H9 (cell line): Measurements from ENCODE around the gene GALNT10. TPM values are rescaled to one million over a fixed set of nuclear protein-coding genes. Genes with fewer than 3 reads are reported as not detected.

Experiments
- DNase-seq: peaks from one replicate; pipeline ENCODE4 v3.0.0-alpha.2; 2017
- H2AFZ ChIP-seq: one replicate; pipeline ENCODE4 v1.6.1; 2013; ENCODE audit warnings: mild to moderate bottlenecking, low read length, control low read depth, moderate library complexity
- H2AK5ac ChIP-seq: 2 replicates; pipeline ENCODE4 v1.6.1; 2013; ENCODE audit warnings: low read length, control low read depth, mixed read lengths; ENCODE audit not compliant: insufficient read length
- H2BK120ac ChIP-seq: one replicate; pipeline ENCODE4 v1.6.1; 2013; ENCODE audit warnings: low read depth, mild to moderate bottlenecking, low read length, control low read depth, inconsistent platforms; ENCODE audit not compliant: poor library complexity, severe bottlenecking
- H2BK12ac ChIP-seq: 2 replicates; pipeline ENCODE4 v1.6.1; 2013; ENCODE audit warnings: low read length, control low read depth, mixed read lengths, low read depth; ENCODE audit not compliant: insufficient read length
- H2BK15ac ChIP-seq: 2 replicates; pipeline ENCODE4 v1.6.1; 2013; ENCODE audit warnings: low read depth, low read length, control low read depth
- H2BK20ac ChIP-seq: one replicate; pipeline ENCODE4 v1.6.1; 2013; ENCODE audit warnings: low read depth, mild to moderate bottlenecking, low read length, control low read depth, inconsistent platforms; ENCODE audit not compliant: poor library complexity, severe bottlenecking
- H2BK5ac ChIP-seq: 2 replicates; pipeline ENCODE4 v1.6.1; 2013; ENCODE audit warnings: low read length, control low read depth, mixed read lengths; ENCODE audit not compliant: insufficient read length
- H3K14ac ChIP-seq: 2 replicates; pipeline ENCODE4 v1.6.1; 2013; ENCODE audit warnings: low read length, control low read depth; ENCODE audit not compliant: insufficient read depth
- H3K18ac ChIP-seq: 2 replicates; pipeline ENCODE4 v1.6.1; 2013; ENCODE audit warnings: low read depth, mild to moderate bottlenecking, mixed read lengths, low read length, control low read depth; ENCODE audit not compliant: insufficient read length
- H3K23ac ChIP-seq: 2 replicates; pipeline ENCODE4 v1.6.1; 2013; ENCODE audit warnings: low read length, control low read depth, mixed read lengths, low read depth; ENCODE audit not compliant: insufficient read length
- H3K23me2 ChIP-seq: 2 replicates; pipeline ENCODE4 v1.6.1; 2013; ENCODE audit warnings: low read depth, mild to moderate bottlenecking, mixed read lengths, low read length, control low read depth; ENCODE audit not compliant: insufficient read length, poor library complexity, severe bottlenecking
- H3K27ac ChIP-seq: 2 replicates; pipeline ENCODE4 v1.5.1; 2013; ENCODE audit warnings: low read length, control low read depth, mixed read lengths, low read depth; ENCODE audit not compliant: insufficient read length
- H3K27me3 ChIP-seq: 2 replicates; pipeline ENCODE4 v1.6.1; 2013; ENCODE audit warnings: low read length, control low read depth, inconsistent platforms; ENCODE audit not compliant: insufficient read depth
- H3K4ac ChIP-seq: 2 replicates; pipeline ENCODE4 v1.6.1; 2013; ENCODE audit warnings: low read depth, mild to moderate bottlenecking, control low read depth, inconsistent platforms, low read length, moderate library complexity
- H3K4me1 ChIP-seq: 2 replicates; pipeline ENCODE4 v1.6.1; 2013; ENCODE audit warnings: low read length, control low read depth, inconsistent platforms; ENCODE audit not compliant: insufficient read depth
- H3K4me2 ChIP-seq: 2 replicates; pipeline ENCODE4 v1.6.1; 2013; ENCODE audit warnings: low read length, control low read depth, mixed read lengths; ENCODE audit not compliant: insufficient read length, insufficient read depth
- H3K56ac ChIP-seq: 2 replicates; pipeline ENCODE4 v1.6.1; 2013; ENCODE audit warnings: low read depth, mild to moderate bottlenecking, mixed read lengths, low read length, control low read depth; ENCODE audit not compliant: insufficient read length
- H3K79me1 ChIP-seq: 2 replicates; pipeline ENCODE4 v1.6.1; 2013; ENCODE audit warnings: low read depth, mild to moderate bottlenecking, moderate library complexity, low read length, control low read depth, inconsistent platforms; ENCODE audit not compliant: insufficient read depth, poor library complexity, severe bottlenecking
- H3K79me2 ChIP-seq: 2 replicates; pipeline ENCODE4 v1.6.1; 2013; ENCODE audit warnings: low read length, control low read depth, inconsistent platforms; ENCODE audit not compliant: insufficient read depth
- H3K9ac ChIP-seq: 2 replicates; pipeline ENCODE4 v1.6.1; 2013; ENCODE audit warnings: low read length, control low read depth, mixed read lengths; ENCODE audit not compliant: insufficient read length; ENCODE audit errors: extremely low read depth
- H3K9me3 ChIP-seq: one replicate; pipeline ENCODE4 v1.6.1; 2013; ENCODE audit warnings: low read depth, low read length, inconsistent platforms; ENCODE audit not compliant: control insufficient read depth
- H3T11ph ChIP-seq: one replicate; pipeline ENCODE4 v1.6.1; 2013; ENCODE audit warnings: mild to moderate bottlenecking, low read length, control low read depth, inconsistent platforms
- H4K20me1 ChIP-seq: one replicate; pipeline ENCODE4 v1.6.1; 2013; ENCODE audit not compliant: control insufficient read depth, insufficient read length, insufficient read depth
- H4K5ac ChIP-seq: 2 replicates; pipeline ENCODE4 v1.6.1; 2013; ENCODE audit warnings: low read depth, mild to moderate bottlenecking, mixed read lengths, low read length, control low read depth; ENCODE audit not compliant: insufficient read length
- H4K8ac ChIP-seq: replicated peaks from 2 replicates; pipeline ENCODE4 v1.6.1; 2013; ENCODE audit warnings: low read length, control low read depth, mixed read lengths, low read depth; ENCODE audit not compliant: insufficient read length
- H4K91ac ChIP-seq: 2 replicates; pipeline ENCODE4 v1.6.1; 2013; ENCODE audit warnings: low read depth, mild to moderate bottlenecking, moderate library complexity, mixed read lengths, low read length, control low read depth; ENCODE audit not compliant: insufficient read length
- H3K27ac Mint-ChIP-seq, 3 experiments: 2 replicates in 2 of 3; 3 replicates in 1 of 3; pipeline ENCODE4 v1.8.0; 2020 to 2021; ENCODE audit warnings: mixed read lengths in 3 of 3, mild to moderate bottlenecking in 1 of 3, moderate library complexity in 1 of 3
- H3K27me3 Mint-ChIP-seq: 2 replicates; pipeline ENCODE4 v1.8.0; 2021; ENCODE audit warnings: low read depth, mild to moderate bottlenecking, moderate library complexity, mixed read lengths
- H3K36me3 Mint-ChIP-seq, 3 experiments: 2 replicates in 2 of 3; 3 replicates in 1 of 3; pipeline ENCODE4 v1.8.0; 2020 to 2021; ENCODE audit warnings: low read depth in 3 of 3, mixed read lengths in 3 of 3; ENCODE audit not compliant: insufficient read depth in 1 of 3
- H3K4me1 Mint-ChIP-seq, 2 experiments: 2 replicates each; pipeline ENCODE4 v1.8.0; 2020; ENCODE audit warnings: mixed read lengths in 2 of 2
- H3K4me3 Mint-ChIP-seq, 2 experiments: 2 replicates in 1 of 2; 3 replicates in 1 of 2; pipeline ENCODE4 v1.8.0; 2020 to 2021; ENCODE audit warnings: mild to moderate bottlenecking in 2 of 2, mixed read lengths in 2 of 2, moderate library complexity in 1 of 2
- H3K9me3 Mint-ChIP-seq, 2 experiments: 2 replicates in 1 of 2; 3 replicates in 1 of 2; pipeline ENCODE4 v1.8.0; 2020; ENCODE audit warnings: mild to moderate bottlenecking in 2 of 2, mixed read lengths in 2 of 2, moderate library complexity in 1 of 2
- WGBS: extraction: QIAGEN DNeasy Blood & Tissue Kit; methylation state at CpG from one replicate; pipeline ENCODE4 v1.1.7; 2013; ENCODE audit warnings: missing lambda C conversion rate, low lambda C conversion rate, mixed read lengths; ENCODE audit not compliant: insufficient read length; ENCODE audit errors: extremely low coverage; 5-methylcytosine and 5-hydroxymethylcytosine counted together
- total RNA-seq: library from RNA; stranded (reverse); gene quantifications from 2 replicates; pipeline ENCODE4 v1.2.1, GENCODE V29; 2021
- TF ChIP-seq, protein P1 (sequence below): fragments of 200-600 bp; sonication (generic); conservative IDR thresholded peaks from 3 replicates; pipeline ENCODE4 v1.8.0; 2021; ENCODE audit warnings: antibody characterized with exemption, mild to moderate bottlenecking

GALNT10 gene
- total RNA-seq, 1 experiment from 2014 or later, result 15.4 TPM

DNA sequence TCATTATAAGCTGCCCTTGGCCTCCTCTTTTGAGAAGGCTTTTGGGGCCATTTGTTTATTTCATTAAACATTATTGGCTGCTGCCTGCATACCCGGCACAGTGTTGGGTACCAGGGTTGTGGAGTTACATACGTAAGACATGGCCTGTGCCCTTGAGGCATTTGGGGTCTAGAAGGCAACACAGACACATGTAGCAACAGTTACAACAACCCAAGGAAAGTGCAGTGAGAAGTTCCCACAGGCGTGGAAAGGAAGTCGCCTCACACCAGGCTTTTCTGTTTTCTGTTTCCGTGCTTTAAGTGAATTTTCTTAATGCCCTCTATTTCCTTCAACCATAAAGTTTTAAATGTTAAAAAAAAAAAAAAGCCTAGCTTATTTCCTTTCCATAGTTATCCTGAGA lies 47.4 kb downstream of the GALNT10 start:
- TF ChIP-seq, protein P1, sequence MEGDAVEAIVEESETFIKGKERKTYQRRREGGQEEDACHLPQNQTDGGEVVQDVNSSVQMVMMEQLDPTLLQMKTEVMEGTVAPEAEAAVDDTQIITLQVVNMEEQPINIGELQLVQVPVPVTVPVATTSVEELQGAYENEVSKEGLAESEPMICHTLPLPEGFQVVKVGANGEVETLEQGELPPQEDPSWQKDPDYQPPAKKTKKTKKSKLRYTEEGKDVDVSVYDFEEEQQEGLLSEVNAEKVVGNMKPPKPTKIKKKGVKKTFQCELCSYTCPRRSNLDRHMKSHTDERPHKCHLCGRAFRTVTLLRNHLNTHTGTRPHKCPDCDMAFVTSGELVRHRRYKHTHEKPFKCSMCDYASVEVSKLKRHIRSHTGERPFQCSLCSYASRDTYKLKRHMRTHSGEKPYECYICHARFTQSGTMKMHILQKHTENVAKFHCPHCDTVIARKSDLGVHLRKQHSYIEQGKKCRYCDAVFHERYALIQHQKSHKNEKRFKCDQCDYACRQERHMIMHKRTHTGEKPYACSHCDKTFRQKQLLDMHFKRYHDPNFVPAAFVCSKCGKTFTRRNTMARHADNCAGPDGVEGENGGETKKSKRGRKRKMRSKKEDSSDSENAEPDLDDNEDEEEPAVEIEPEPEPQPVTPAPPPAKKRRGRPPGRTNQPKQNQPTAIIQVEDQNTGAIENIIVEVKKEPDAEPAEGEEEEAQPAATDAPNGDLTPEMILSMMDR, result no peak
- H3K4me1 ChIP-seq, result peaks cover 3% of the 10 kb centered on the region; the same call in 1 of the 2 replicates
- no peak overlapping the region for H3K14ac ChIP-seq
- Mint-ChIP-seq H3K27me3 (no peaks in the 10 kb centered on the region; the same call in 1 of the 2 replicates), H3K4me3 (no peak overlapping the region), H3K27ac (no peak overlapping the region), H3K4me1 (peaks cover 39 to 50% of the 10 kb centered on the region in 2 experiments), H3K36me3 (no peaks in the 10 kb centered on the region), H3K9me3 (no peaks in the 10 kb centered on the region)
- no peak overlapping the region for H3K4ac ChIP-seq
- no peak overlapping the region for H4K5ac ChIP-seq
- H3T11ph ChIP-seq, result no peak overlapping the region
- no peak overlapping the region for H2BK12ac ChIP-seq
- H3K79me2 ChIP-seq, result no peaks in the 10 kb centered on the region
- H3K27me3 ChIP-seq, result no peaks in the 10 kb centered on the region
- DNase-seq, result no peak
- no peak overlapping the region for H3K23ac ChIP-seq
- H2AFZ ChIP-seq, result no peak overlapping the region
- no peak overlapping the region for H3K56ac ChIP-seq
- no peak overlapping the region for H3K4me2 ChIP-seq
- no peak overlapping the region for H2BK120ac ChIP-seq
- no peak overlapping the region for H3K18ac ChIP-seq
- H2BK20ac ChIP-seq, result no peak overlapping the region
- no peaks in the 10 kb centered on the region for H3K9me3 ChIP-seq
- no CpG with 5 or more reads among the region's 5 CpGs for WGBS
- H4K20me1 ChIP-seq, result no peaks in the 10 kb centered on the region
- no peak overlapping the region for H4K8ac ChIP-seq
- H2BK5ac ChIP-seq, result no peak overlapping the region
- no peaks in the 10 kb centered on the region for H3K23me2 ChIP-seq
- H2BK15ac ChIP-seq, result no peak overlapping the region
- no peak overlapping the region for H2AK5ac ChIP-seq
- H4K91ac ChIP-seq, result no peak overlapping the region
- H3K79me1 ChIP-seq, result no peaks in the 10 kb centered on the region
- no peak overlapping the region for H3K27ac ChIP-seq
- H3K9ac ChIP-seq, result no peak overlapping the region
